ENCODE results near the gene MYBPC1.
"Not testable (repeated sequence)": the region's sequence is repeated elsewhere in the genome, so short reads cannot be mapped to it uniquely, and the experiment has no call there.

Gene MYBPC1

DNA sequence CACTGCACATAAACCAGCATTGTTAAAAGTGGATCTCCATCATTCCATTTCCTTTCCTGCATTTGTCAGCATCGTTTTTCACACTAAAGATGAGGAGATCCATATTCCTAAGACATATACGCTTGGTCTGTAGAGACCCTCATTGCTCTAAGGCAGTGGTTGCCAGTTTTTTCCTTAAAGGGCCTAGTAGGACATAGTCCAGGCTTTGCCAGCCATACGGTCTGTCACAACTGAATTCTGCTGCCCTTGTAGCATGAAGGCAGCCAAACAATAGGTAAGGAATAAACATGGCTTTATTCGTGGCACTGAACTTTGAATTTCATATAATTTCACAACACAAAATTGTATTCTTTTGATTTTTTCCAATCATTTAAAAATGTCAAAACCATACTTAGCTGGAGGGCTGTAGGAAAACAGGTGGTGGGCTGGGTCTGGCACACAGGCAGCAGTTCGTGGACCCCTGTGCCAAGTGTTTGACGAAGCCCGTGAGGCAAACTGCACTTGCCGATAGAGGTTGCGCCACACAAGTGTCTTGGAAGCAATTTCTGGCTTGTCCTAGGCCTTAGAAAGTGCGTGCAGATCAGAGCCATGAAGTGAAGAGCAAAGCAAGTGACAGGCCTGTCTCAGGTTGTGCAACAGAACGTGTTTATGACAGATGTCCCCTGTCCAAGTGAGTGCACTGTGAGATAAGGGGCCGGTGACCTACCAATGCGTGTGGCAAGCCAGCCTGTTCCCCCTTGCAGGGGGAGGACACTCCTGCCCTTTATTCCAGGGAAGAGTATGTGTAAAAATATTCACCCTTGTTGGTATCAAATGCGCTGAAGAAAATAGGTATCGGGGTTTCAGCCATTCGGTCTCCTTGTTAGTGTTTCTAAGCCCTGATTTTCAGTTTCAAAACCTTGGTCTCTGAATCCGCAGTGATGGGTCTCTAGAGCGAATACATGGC lies 101.8 kb downstream of the MYBPC1 start:
- peak; percentile 4 for DNase-seq

DNA sequence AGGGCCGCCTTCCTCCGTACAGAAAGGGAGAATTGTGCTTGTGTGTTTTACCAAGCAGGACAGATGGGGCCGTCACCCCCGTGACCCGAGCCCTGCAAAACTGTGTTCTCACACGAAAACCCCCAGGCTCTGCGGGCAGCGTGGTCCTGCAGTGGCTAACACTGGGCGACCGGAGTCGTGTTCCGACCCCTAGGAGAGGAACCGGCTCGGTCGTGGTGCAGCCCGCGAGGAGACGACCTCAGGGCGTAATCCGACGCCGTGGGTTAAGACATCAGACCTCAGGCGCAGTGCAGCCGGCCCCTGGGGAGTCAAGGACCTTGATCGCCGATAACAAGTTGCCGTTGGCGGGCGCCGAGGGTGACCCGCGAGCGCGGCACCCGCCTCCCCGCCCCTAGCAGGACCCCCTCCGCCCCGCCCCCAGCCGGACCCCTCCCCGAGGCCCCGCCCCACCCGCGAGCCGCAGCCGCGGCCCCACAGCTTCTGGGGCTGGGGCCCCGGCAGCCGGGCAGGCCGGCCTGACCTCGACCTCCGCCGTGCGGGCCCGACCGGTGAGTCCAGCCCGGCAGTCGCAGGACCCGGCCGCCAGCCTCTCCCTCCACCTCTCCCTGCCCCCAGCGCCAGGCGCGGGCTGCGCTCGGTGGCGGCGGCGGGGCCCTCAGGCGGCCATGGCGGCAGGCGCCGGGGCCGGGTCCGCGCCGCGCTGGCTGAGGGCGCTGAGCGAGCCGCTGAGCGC lies 102.6 kb downstream of the MYBPC1 start, which contains the start of gene CHPT1:
Gene CHPT1 (plus strand): TSS at position 444 of the 733 bp plus-strand sequence. CDS start 222 bp downstream, at position 666.
- peak; percentile 69 for DNase-seq

GRCh38 chr12:101697930-101698799 lies 103.4 kb downstream of the MYBPC1 start:
- DNase-seq = peak; percentile 5

- DNase-seq = peak; percentile 7
Observed at GRCh38 chr12:101698800-101699347, 104.1 kb downstream of the MYBPC1 start.

GRCh38 chr12:101700299-101700820 lies 105.6 kb downstream of the MYBPC1 start:
- DNase-seq = no peak

DNA sequence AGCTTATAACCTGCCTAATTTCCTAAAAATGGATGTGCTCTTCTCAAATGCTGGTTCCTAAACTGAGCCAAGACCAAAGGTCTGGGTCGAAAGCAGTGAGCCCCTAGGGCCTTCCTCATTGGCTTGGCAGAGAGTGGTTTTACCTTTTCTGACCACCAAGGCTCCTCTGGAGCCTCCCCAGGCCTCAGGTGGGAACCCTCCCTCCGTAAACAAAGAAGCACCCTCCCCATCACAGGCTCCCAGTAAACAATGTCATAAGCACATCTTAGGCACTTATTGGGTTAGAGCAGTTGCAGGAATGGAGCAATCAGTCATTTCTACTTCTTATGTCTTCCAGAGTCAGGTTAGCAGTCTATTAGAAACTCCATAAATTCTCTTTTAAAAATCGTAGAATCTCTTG lies 108.7 kb downstream of the MYBPC1 start:
- no peak for DNase-seq

DNA sequence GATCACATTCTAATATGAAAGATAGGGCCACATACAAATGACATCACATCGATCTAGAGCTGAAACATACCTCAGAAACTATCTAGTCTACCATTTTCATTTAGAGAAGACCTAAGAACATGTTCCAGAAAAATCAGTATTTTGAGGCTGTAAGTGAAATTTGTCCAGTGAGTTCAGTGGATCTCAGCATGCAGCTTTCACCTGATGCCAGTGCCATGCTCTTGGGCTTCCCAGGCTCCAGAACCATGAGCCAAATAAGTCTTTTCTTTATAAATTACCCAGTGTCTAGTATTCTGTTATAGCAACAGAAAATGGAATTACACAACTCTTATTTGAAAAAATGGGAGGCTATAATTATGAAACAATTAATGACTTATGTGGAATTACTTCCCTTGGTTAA lies 111.6 kb downstream of the MYBPC1 start:
- DNase-seq = no peak

DNA sequence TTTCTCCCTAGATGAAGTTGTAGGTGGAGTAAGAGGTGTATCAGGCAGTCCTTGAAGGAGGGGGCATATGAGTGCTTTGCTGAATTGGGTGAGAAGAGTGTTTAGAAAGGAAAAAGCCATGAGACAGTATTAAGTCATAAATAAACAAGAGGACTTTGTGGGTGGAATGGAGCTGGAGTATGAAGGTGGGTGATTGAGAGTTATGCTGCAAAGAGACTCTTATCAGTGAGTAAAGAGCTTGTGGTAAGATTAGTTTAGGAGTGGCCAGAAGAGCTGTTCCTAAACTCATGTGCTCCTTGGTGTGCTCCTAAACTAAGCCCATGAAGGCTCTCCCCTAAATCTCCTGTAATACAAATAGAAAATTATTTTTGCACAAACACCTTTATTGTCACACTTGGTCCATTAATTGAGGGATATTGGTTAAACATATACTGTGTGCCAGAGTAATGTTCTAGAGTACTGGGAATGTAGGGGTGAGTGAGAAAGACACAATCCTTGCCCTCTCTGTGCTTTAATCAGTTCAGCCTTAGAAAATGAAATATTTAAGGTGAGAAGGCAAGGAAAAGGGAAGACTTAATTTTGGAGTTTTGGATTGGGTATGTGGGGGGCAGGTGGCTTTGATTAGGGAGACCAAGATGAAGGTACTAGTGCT lies 112.5 kb downstream of the MYBPC1 start:
- no peak for DNase-seq

GRCh38 chr12:101710288-101710687 lies 115.5 kb downstream of the MYBPC1 start:
- DNase-seq = no peak

DNA sequence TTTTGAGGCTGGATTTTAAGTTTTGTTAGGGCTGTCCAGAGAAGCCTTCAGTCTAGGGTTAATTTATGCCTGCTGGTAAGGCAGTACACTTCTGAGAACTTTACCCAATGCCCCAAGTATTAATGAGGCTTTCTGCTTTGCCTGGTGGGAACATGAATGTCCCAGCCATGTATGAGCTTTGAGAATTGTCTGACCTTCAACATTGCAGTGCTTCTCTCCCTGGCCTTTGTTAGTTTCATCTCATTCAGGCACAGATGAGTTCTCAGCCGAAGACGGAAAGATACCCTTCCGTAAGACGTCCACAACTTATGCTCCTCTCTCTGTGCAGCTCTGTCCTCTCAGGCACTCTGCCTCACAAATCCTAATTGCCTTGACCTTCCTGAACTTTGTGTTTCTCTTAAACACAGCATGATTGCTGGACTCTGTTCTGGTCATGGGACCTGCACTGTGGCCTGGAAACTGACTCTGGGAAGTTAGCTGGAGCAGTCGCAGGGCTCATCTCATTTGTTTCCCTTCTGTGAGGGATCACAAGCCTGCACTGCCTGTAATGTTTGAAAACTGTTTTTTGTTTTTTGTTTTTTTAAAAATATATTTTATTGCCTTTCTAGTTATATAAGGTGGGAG lies 118.4 kb downstream of the MYBPC1 start:
- no peak for DNase-seq

- DNase-seq = no peak
Observed at GRCh38 chr12:101713930-101714329, 119.2 kb downstream of the MYBPC1 start.

DNA sequence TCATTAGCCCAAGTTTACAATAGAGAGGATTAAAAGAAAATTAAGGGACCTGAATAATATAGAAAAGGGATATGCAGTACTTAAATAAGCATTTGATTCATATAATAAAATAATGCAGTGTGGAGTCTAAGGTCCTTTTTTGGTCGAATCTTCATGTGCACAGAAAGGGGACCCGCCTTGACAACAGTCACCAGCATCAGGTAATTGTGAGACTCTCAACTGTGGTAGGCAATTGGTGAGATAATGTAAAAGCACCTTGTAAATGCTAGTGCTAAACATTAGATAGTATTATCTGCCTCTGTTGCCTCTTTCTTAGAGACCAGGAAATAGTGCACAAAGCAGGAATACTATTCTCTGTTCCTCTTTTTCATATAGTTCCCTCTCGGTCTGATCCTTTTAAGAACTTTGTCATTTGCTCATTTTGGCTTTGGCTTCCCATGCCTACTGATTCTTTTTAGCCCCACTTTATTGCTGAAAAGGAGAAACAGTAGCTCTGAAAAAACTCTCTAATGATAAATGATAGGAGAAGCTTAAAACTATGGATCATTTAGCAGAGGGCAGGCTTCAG lies 120.2 kb downstream of the MYBPC1 start:
- no peak for DNase-seq

- no peak for DNase-seq
Observed at GRCh38 chr12:101719566-101719965, 124.8 kb downstream of the MYBPC1 start.

DNA sequence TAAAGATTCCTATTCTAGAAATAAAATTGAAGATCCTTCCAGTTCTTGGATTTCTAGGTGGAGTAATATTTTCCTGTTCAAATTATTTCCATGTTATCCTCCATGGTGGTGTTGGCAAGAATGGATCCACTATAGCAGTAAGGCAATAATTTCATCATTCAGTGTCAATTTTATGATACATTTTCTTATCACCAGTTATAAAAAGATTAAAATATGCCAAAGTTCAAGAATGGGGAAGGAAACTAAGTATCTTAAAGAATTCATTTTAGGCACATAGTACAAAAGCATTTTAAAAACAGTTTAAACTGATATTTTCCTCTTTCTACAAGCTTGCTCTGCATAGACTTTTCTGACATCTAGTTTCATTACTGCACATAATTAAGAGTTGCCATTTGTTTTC lies 125.3 kb downstream of the MYBPC1 start:
- DNase-seq = no peak

- DNase-seq = no peak
Observed at GRCh38 chr12:101722392-101722791, 127.6 kb downstream of the MYBPC1 start.

DNA sequence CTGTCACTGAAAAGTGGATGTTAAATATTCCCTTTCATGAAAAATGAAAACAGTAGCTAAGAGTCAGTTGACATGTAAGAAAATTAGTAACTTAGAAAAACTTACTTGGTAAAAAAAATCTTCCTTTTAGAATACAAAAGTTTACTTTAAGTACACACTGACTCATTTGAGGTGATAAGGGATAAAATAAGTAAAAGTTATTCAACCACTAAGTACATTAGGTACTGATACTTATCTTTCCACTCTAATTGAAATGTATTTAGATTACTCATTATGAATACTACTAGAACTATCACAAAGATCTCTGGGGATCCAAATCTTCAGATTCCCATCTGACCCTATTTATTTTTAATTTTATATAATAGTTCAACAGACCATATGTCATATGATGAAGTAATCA lies 132.3 kb downstream of the MYBPC1 start:
- no peak for DNase-seq

- no peak for DNase-seq
Observed at GRCh38 chr12:101729842-101730241, 135.1 kb downstream of the MYBPC1 start.

DNA sequence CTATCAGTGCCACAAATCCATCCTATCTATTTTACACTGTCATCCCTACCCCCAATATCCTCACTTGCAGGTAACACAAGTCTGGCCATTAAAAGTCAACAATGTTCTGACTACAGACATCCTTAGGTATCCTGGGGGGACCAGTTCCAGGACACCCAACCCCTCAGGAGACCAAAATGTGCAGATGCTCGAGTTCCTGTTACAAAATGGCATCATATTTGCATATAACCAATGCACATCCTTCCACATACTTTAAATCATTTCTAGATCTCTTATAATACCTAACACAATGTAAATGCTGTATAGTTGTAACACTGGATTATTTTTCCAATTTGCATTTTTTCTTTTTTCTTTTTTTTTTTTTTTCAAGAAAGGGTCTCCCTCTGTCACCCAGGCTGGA lies 137.5 kb downstream of the MYBPC1 start:
- DNase-seq = no peak

- DNase-seq = no peak
Observed at GRCh38 chr12:101733166-101733565, 138.4 kb downstream of the MYBPC1 start.

DNA sequence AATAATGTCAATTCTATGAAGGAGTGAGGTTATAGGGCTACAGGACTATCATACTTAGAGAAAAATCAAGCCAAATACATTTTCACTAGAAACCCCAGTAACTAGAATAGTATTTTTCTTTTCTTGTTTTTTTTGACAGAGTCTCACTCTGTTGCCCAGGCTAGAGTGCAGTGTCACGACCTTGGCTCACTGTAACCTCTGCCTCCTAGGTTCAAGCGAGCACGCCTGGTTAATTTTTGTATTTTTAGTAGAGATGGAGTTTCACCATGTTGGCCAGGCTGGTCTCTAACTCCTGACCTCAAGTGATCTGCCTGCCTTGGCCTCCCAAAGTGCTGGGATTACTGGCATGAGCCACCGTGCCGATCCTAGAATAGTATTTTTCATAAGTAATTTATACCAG lies 139.7 kb downstream of the MYBPC1 start:
- DNase-seq = not testable (repeated sequence)

Data from CD4-positive, alpha-beta T cell treated with Interleukin-10 for 1 hour (primary cell).